ENCODE results near the gene RNF186. TPM values are rescaled to one million over a fixed set of nuclear protein-coding genes. Genes with fewer than 3 reads are reported as not detected.
"Not testable (repeated sequence)": the region's sequence is repeated elsewhere in the genome, so short reads cannot be mapped to it uniquely, and the experiment has no call there.

The RNF186 gene
- total RNA-seq, 1 experiment from 2014 or later: not detected

- no peak for DNase-seq (ENCODE audit: extremely low read depth, low read depth)
Observed at GRCh38 chr1:19825298-19825697, 10.2 kb upstream of the RNF186 start.

- DNase-seq (ENCODE audit: extremely low read depth, low read depth): no peak
Observed at GRCh38 chr1:19824541-19824940, 9.5 kb upstream of the RNF186 start.

DNA sequence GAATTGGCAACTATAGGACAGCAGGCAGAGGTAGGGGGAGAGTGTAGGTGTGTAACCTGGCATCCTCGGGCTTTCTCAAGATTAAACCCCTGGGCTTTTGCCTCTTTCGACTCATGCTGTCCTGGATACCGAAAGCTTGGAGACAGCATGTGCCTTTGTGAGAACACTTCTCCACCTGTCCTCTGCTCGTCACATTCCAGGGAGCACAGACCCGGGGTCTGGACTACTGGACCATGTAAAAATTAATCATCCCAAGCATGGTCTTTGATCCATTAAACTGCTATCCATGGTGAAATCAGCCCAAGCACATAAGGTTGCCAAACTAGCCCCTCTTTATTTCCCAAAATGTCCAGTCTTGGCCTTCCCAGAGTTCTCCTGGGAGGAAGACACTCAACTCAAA is 9.0 kb upstream of the RNF186 start:
- DNase-seq (ENCODE audit: extremely low read depth, low read depth): no peak

- DNase-seq (ENCODE audit: extremely low read depth, low read depth): no peak
Observed at GRCh38 chr1:19819701-19820100, 4.6 kb upstream of the RNF186 start.

GRCh38 chr1:19818324-19818723 is 3.2 kb upstream of the RNF186 start:
- DNase-seq (ENCODE audit: extremely low read depth, low read depth): no peak

- no peak for DNase-seq (ENCODE audit: extremely low read depth, low read depth)
Observed at GRCh38 chr1:19817160-19817559, 2.1 kb upstream of the RNF186 start.

GRCh38 chr1:19816737-19817086 is 1.6 kb upstream of the RNF186 start:
- not testable (repeated sequence) for DNase-seq (ENCODE audit: extremely low read depth, low read depth)

DNA sequence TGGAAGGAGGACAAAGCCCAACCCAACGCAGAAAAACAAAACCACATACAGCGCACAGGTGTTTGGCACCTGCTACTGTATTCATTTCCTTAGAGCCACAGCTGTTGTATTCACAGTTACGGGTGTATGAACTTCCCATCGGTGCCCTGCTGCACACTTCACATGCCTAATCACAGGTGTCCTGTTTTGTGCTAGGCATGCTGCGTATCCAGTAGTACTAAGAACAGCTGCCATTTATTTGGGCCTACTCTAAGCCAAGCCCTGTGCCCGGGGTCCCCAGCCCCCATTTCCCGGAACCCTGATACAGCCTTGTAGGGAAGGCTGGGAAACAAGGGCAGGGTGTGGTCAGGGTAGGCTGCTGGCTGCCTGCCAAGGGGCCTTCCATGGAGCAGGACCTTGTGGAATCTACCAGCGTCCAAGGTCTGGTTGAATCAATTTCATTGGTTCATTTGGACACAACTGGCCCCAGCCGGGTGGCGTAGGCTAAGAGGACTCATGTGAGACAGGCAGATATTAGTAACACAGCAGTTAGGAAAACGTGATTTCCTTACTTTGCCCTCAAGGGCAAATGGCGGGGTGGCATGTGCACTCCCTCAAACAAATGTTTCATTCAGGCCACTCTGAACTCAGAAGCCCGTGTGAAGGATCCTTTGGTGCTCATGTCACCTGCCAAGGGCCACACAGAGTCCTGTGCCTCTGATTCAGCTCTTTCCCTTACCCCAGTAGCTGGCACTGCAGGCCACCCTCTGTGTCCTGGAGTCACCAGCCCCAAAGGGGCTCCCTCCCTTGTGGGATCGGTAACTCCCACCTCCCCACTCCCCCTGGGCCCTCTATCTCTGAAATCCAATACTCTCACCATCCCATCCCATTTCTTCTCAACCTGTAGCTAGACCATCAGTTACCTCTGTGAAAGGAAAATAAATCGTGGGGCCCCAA is 986 bp upstream of the RNF186 start:
- DNase-seq (ENCODE audit: extremely low read depth, low read depth): no peak

GRCh38 chr1:19814244-19814661 is 830 bp downstream of the RNF186 start:
- no peak for DNase-seq (ENCODE audit: extremely low read depth, low read depth)

GRCh38 chr1:19813643-19813960 is 1.5 kb downstream of the RNF186 start:
- no peak for DNase-seq (ENCODE audit: extremely low read depth, low read depth)

GRCh38 chr1:19812875-19813642 is 2.0 kb downstream of the RNF186 start:
- DNase-seq (ENCODE audit: extremely low read depth, low read depth): no peak

- DNase-seq (ENCODE audit: extremely low read depth, low read depth): no peak
Observed at GRCh38 chr1:19811206-19811851, 3.8 kb downstream of the RNF186 start.

- no peak for DNase-seq (ENCODE audit: extremely low read depth, low read depth)
Observed at GRCh38 chr1:19809044-19809750, 5.9 kb downstream of the RNF186 start.

GRCh38 chr1:19808351-19808750 is 6.7 kb downstream of the RNF186 start:
- no peak for DNase-seq (ENCODE audit: extremely low read depth, low read depth)

GRCh38 chr1:19804831-19805251 is 10.2 kb downstream of the RNF186 start:
- DNase-seq (ENCODE audit: extremely low read depth, low read depth): no peak

DNA sequence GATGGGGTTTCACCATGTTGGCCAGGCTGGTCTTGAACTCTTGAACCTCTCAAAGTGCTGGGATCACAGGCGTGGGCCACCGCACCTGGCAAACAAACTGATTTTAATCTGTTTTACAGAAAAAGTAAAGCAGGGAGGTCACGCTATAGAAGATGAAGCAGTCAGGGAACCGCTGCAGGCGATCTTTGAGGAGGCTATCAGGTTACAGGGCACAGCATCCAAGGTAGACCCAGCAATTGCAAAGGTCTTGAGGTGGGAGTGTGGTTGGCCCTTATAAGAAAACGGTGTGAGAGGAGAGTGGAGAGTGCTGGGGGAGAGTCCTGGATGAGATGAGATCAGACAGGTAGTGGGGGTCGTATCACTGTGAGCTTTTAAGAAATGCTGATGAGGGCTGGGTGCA is 12.8 kb downstream of the RNF186 start:
- no peak for DNase-seq (ENCODE audit: extremely low read depth, low read depth)

DNA sequence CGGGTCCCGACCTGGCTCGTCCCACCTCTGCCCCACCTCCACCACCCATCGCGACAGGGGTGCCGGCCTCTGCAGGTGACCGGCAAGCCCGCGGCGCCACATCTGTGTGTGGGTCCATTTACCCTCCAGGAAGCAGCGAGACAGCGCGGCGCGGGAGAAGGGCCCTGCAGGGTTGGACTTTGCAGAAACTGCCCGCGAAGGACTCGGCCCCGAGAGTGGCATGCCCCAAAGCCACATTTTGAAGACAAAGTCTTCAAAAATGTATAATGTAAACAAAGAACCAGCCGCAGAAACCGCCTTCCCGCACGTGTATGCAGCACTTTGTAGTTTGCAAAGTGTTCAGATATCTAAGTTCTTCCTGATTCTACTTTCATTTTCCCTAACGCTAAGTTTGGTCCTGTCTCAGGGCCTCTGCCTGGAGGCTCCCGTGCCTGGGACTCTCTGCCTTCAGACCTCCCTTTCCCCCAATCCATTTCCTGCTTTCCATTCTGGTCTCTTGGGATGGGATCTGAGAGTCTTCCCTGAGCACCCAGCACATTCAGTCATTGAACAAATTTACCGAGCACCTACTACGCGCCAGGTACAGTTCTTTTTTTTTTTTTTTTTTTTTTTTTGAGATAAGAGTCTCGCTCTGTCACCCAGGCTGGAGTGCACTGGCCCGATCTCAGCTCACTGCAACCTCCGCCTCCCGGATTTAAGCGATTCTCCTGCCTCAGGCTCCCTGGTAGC is 14.8 kb downstream of the RNF186 start:
- DNase-seq (ENCODE audit: extremely low read depth, low read depth): no peak

DNA sequence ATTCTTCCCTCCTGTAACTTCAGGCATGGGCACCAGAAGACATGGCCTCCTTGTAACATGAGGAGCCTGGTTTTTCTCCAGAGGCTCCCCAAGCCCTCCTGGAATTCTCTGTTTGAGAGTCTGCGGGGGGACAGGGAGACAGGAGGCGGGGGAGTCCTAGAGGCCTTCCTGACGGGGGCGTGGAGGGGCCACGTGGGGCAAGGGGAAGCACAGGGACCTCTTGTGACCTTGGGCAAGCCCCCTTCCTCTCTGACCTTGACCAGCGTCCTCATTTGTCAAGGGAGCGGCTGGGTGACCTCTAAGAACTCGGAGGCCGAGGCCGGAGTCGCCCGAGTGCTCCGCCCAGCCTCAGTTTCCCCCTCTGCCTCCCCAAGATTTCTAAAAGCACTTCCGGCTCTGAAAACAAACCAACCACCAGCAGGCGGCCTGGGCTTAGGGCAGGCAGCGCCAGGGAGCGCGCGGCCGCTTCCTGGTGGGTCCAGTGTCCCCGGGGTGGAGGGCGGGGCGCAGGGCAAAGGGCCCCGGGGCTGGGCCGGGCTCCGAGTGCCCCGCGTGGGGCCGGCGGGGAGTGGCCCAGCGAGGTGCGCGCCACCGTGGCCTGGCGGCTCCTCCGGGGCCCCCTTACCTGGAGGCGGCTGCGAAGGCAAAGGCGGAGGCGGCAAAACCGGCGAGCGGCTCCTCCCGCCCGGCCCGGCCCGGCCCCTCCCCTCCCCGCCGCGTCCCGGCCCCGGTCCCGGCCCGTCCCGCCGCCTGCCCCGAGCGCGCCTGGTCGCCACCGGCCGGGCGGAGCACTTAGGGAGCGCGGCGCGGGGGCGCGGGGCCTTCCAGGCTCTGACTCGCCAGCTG is 15.6 kb downstream of the RNF186 start, which contains the start of gene TMCO4:
TSS of gene TMCO4 (minus strand) at position 687 of the 846 bp plus-strand sequence. CDS start 19,158 bp downstream, outside the sequence.
- DNase-seq (ENCODE audit: extremely low read depth, low read depth): peak; percentile 22

Measured in NCI-H460 (cell line).